GM12878 (cell line): ENCODE measurements around the gene AQP5. TPM values are rescaled to one million over a fixed set of nuclear protein-coding genes. Genes with fewer than 3 reads are reported as not detected.

Experiments
- ATAC-seq: fragments of 200-7000 bp; cut with Tn5 transposase; 3 replicates; pipeline ENCODE4 v1.9.1; 2020; ENCODE audit warnings: mild to moderate bottlenecking, moderate library complexity
- BruUV-seq: library from RNA; stranded (reverse); fragments of 400-500 nt; replicated peaks from 2 replicates; lab custom pipeline; 2021; lab: Mats Ljungman, UMichigan
- CTCF ChIA-PET: fragments of 300-600 bp; sonication (Branson Sonifier 250); formaldehyde crosslinking; extraction: SDS; loops from one replicate; lab custom pipeline; 2021; ENCODE audit warnings: inconsistent platforms; lab: Yijun Ruan, JAX
- POLR2A ChIA-PET: fragments of 350-600 bp; formaldehyde crosslinking; extraction: SDS; loops from one replicate; lab custom pipeline; 2021; ENCODE audit warnings: inconsistent platforms; lab: Charles Lee
- RAD21 ChIA-PET: fragments of 300-600 bp; sonication (Branson Sonifier 250); formaldehyde crosslinking; loops from one replicate; lab custom pipeline; 2023; ENCODE audit warnings: antibody characterized with exemption; ENCODE audit not compliant: unreplicated experiment; lab: Charles Lee
- SMC1A ChIA-PET: fragments of 300-600 bp; sonication (Branson Sonifier 250); formaldehyde crosslinking; loops from one replicate; lab custom pipeline; 2023; ENCODE audit not compliant: unreplicated experiment, uncharacterized antibody; lab: Charles Lee
- DNase-seq: peaks from one replicate; pipeline ENCODE4 v3.0.0-alpha.2; 2011; ENCODE audit warnings: low read depth, low spot score
- FAIRE-seq: peaks from 3 replicates; lab custom pipeline; 2011; peaks lifted over from hg19 to GRCh38; lab: Jason Lieb, UNC
- H2AFZ ChIP-seq: 2 replicates; pipeline ENCODE4 v1.6.0; 2011; ENCODE audit warnings: low read depth, low read length, control low read depth; ENCODE audit not compliant: control insufficient read depth
- H3K27ac ChIP-seq: 2 replicates; pipeline ENCODE4 v1.5.1; 2011; ENCODE audit warnings: control low read depth; ENCODE audit not compliant: control insufficient read depth, insufficient read depth
- H3K27me3 ChIP-seq, 2 experiments: replicated peaks in 1 of 2; 2 replicates each; pipeline versions ENCODE4 v1.6.0 to v1.6.1; 2011; ENCODE audit warnings: low read length in 1 of 2; ENCODE audit not compliant: control insufficient read depth in 2 of 2, insufficient read depth in 2 of 2
- H3K36me3 ChIP-seq, 2 experiments: 2 replicates each; pipeline ENCODE4 v1.5.1; 2011; ENCODE audit warnings: low read length in 1 of 2; ENCODE audit not compliant: control insufficient read depth in 2 of 2, insufficient read depth in 2 of 2
- H3K4me1 ChIP-seq: 2 replicates; pipeline ENCODE4 v1.6.1; 2011; ENCODE audit warnings: mild to moderate bottlenecking, low read length, moderate library complexity, mixed read lengths; ENCODE audit not compliant: control insufficient read depth, insufficient read depth
- H3K4me2 ChIP-seq: 2 replicates; pipeline ENCODE4 v1.6.0; 2011; ENCODE audit warnings: control low read depth; ENCODE audit not compliant: control insufficient read depth, insufficient read depth
- H3K4me3 ChIP-seq: fragments of 200-600 bp; sonication (generic); 2 replicates; pipeline ENCODE4 v1.5.1; 2016
- H3K79me2 ChIP-seq: 2 replicates; pipeline ENCODE4 v1.6.0; 2011; ENCODE audit warnings: low read length; ENCODE audit not compliant: control insufficient read depth, insufficient read depth
- H3K9ac ChIP-seq: 2 replicates; pipeline ENCODE4 v1.8.0; 2011; ENCODE audit warnings: low read length, control low read depth, mixed read lengths; ENCODE audit not compliant: control insufficient read depth, insufficient read depth
- H3K9me3 ChIP-seq: replicated peaks from 3 replicates; pipeline ENCODE4 v1.5.1; 2011; ENCODE audit warnings: mild to moderate bottlenecking, low read length; ENCODE audit not compliant: control insufficient read depth, insufficient read depth
- H4K20me1 ChIP-seq: 2 replicates; pipeline ENCODE4 v1.6.0; 2011; ENCODE audit not compliant: control insufficient read depth, insufficient read depth
- ATF7 ChIP-seq: fragments of 450-650 bp; IDR thresholded peaks from 2 replicates; pipeline ENCODE4 v1.6.1; 2016; ENCODE audit warnings: low read depth, mild to moderate bottlenecking
- BCL11A ChIP-seq: IDR thresholded peaks from 2 replicates; pipeline ENCODE4 v1.6.1; 2011; ENCODE audit warnings: low read depth, low read length
- BHLHE40 ChIP-seq, 2 experiments: fragments of 450-650 bp in 1 of 2; IDR thresholded peaks; 2 replicates each; pipeline ENCODE4 v1.6.1; 2011 to 2017; ENCODE audit warnings: low read depth in 2 of 2, borderline replicate concordance in 1 of 2, improper control_type of control experiment in 1 of 2, low read length in 1 of 2, mild to moderate bottlenecking in 1 of 2
- CHD4 ChIP-seq: fragments of 200-600 bp; sonication (generic); IDR thresholded peaks from 2 replicates; pipeline ENCODE4 v1.6.1; 2016; ENCODE audit warnings: mild to moderate bottlenecking
- EP300 ChIP-seq, 2 experiments: fragments of 150-350 bp in 1 of 2; IDR thresholded peaks; 2 replicates each; pipeline ENCODE4 v1.6.1; 2011 to 2012; ENCODE audit warnings: low read depth in 2 of 2, low read length in 2 of 2, borderline replicate concordance in 1 of 2, improper control_type of control experiment in 1 of 2, inconsistent platforms in 1 of 2; ENCODE audit not compliant: control insufficient read depth in 1 of 2
- GABPA ChIP-seq: IDR thresholded peaks from 2 replicates; pipeline ENCODE4 v1.6.1; 2014; ENCODE audit warnings: antibody characterized with exemption, low read depth, mild to moderate bottlenecking, inconsistent platforms
- GATAD2B ChIP-seq: fragments of 450-650 bp; conservative IDR thresholded peaks from 2 replicates; pipeline ENCODE4 v1.6.1; 2017; ENCODE audit warnings: low read depth, mild to moderate bottlenecking, moderate library complexity
- HDAC6 ChIP-seq: fragments of 200-600 bp; sonication (generic); IDR thresholded peaks from one replicate; pipeline ENCODE4 v1.8.0; 2017; ENCODE audit warnings: antibody characterized with exemption; ENCODE audit not compliant: unreplicated experiment
- JUNB ChIP-seq: IDR thresholded peaks from 2 replicates; pipeline ENCODE4 v1.6.1; 2016; ENCODE audit warnings: antibody characterized with exemption, mild to moderate bottlenecking
- POU2F2 ChIP-seq: IDR thresholded peaks from 3 replicates; pipeline ENCODE4 v1.6.1; 2011; ENCODE audit warnings: low read depth, mild to moderate bottlenecking, low read length, borderline replicate concordance
- SMARCA5 ChIP-seq: fragments of 450-650 bp; IDR thresholded peaks from 2 replicates; pipeline ENCODE4 v1.6.1; 2017; ENCODE audit warnings: mild to moderate bottlenecking
- YBX1 ChIP-seq: fragments of 450-650 bp; IDR thresholded peaks from 2 replicates; pipeline ENCODE4 v1.6.1; 2016; ENCODE audit warnings: antibody characterized with exemption
- ZBTB11 ChIP-seq: fragments of 450-650 bp; formaldehyde crosslinking; IDR thresholded peaks from 2 replicates; pipeline ENCODE4 v1.5.0; 2022; ENCODE audit warnings: mild to moderate bottlenecking, missing genetic modification characterization
- ZNF217 ChIP-seq: fragments of 450-650 bp; IDR thresholded peaks from 2 replicates; pipeline ENCODE4 v1.6.1; 2017; ENCODE audit warnings: antibody characterized with exemption, mild to moderate bottlenecking
- ZNF274 ChIP-seq: IDR thresholded peaks from one replicate; pipeline ENCODE4 v1.8.0; 2011; ENCODE audit not compliant: insufficient read length, insufficient read depth
- WGBS: methylation state at CpG from one replicate; pipeline ENCODE4 v1.1.6; 2016; ENCODE audit warnings: low lambda C conversion rate; ENCODE audit not compliant: insufficient replicate concordance, insufficient coverage; ENCODE audit errors: missing lambda C conversion rate; 5-methylcytosine and 5-hydroxymethylcytosine counted together
- in situ Hi-C: fragments of 300-500 bp; cut with MboI; formaldehyde crosslinking; loops from 9 replicates; pipeline ENCODE4 v1.14.3; 2018; ENCODE audit warnings: mixed read lengths
- intact Hi-C: fragments of 100-400 bp; cut with micrococcal nuclease; formaldehyde crosslinking; loops from one replicate; pipeline ENCODE4 v1.14.2; 2022; ENCODE audit not compliant: unreplicated experiment
- polyA plus RNA-seq, 11 experiments: library from polyadenylated mRNA; depleted of rRNA in 4 of 11; unstranded in 6 of 11; stranded (reverse) in 5 of 11; fragments of >200 nt; fragmentation: Nextera tagmentation in 4 of 11; fragmentation: Illumina TruSeq in 1 of 11; extraction: Ambion mirVana in 4 of 11; extraction: Trizol in 1 of 11; gene quantifications; 1 replicate in 1 of 11; 2 replicates in 10 of 11; pipeline versions ENCODE4 v1.2.1 to v1.2.3, GENCODE V29; 2011 to 2016; ENCODE audit warnings: inconsistent platforms in 2 of 11, missing spikeins in 2 of 11, low read depth in 1 of 11
- total RNA-seq, 4 experiments: library from RNA; depleted of rRNA in 3 of 4; stranded (reverse); fragments of >200 nt in 3 of 4; fragmentation: Illumina TruSeq in 1 of 4; extraction: Trizol in 1 of 4; gene quantifications; 2 replicates each; pipeline versions ENCODE4 v1.2.1 to v1.2.3, GENCODE V29; 2013 to 2021
- TF ChIP-seq, protein P1 (sequence below): IDR thresholded peaks from 2 replicates; pipeline ENCODE4 v1.6.1; 2012; ENCODE audit warnings: mild to moderate bottlenecking, low read depth, low read length
- TF ChIP-seq, protein P2 (sequence below): IDR thresholded peaks from 2 replicates; pipeline ENCODE4 v1.6.1; 2011; ENCODE audit warnings: borderline replicate concordance, low read depth, mild to moderate bottlenecking, moderate library complexity, mixed read lengths, low read length; ENCODE audit not compliant: insufficient read depth; ENCODE audit errors: extremely low read length

AQP5 gene
- total and polyA plus RNA-seq, 10 of the 15 experiments (the other 5 are each of a cell fraction or from before 2014, with no cell fraction given), result not detected

GRCh38 chr12:49978125-49978524, 16.5 kb downstream of the AQP5 start:
- intact Hi-C loops, result no loop called here
- Histone ChIP-seq H4K20me1 (no peaks in the 10 kb centered on the region), H3K9ac (no peak overlapping the region), H3K36me3 (no peaks in the 10 kb centered on the region), H3K27ac (no peak overlapping the region), H2AFZ (no peak overlapping the region), H3K4me1 (no peaks in the 10 kb centered on the region), H3K9me3 (no peaks in the 10 kb centered on the region), H3K4me2 (no peak overlapping the region), H3K79me2 (no peaks in the 10 kb centered on the region), H3K27me3 (no peaks in the 10 kb centered on the region), H3K4me3 (no peak overlapping the region)
- ChIA-PET SMC1A (no interaction called here), RAD21 (no interaction called here), CTCF (interaction anchor here (0.6 to 7.7 kb wide), 6 partner anchors 11 to 92 kb away, joined by 3 to 68 read pairs (median 3); no protein-coding TSS in a partner anchor), POLR2A (no interaction called here)
- TF ChIP-seq HDAC6 (no peak), YBX1 (no peak), GATAD2B (no peak), ZBTB11 (CRISPR knock-in tag) (no peak), ATF7 (no peak), BCL11A (no peak), BHLHE40 (IDR thresholded peaks at IDR 0.05; ENCODE audit: borderline replicate concordance in 1 of 2, low read depth in 2 of 2, low read length in 1 of 2) (no peak), POU2F2 (no peak), JUNB (no peak), EP300 (IDR thresholded peaks at IDR 0.05; ENCODE audit: borderline replicate concordance in 1 of 2, control insufficient read depth in 1 of 2, low read depth in 2 of 2, low read length in 2 of 2) (no peak), CHD4 (no peak), ZNF274 (no peak), SMARCA5 (no peak), ZNF217 (no peak), GABPA (no peak)
- TF ChIP-seq, protein P1, sequence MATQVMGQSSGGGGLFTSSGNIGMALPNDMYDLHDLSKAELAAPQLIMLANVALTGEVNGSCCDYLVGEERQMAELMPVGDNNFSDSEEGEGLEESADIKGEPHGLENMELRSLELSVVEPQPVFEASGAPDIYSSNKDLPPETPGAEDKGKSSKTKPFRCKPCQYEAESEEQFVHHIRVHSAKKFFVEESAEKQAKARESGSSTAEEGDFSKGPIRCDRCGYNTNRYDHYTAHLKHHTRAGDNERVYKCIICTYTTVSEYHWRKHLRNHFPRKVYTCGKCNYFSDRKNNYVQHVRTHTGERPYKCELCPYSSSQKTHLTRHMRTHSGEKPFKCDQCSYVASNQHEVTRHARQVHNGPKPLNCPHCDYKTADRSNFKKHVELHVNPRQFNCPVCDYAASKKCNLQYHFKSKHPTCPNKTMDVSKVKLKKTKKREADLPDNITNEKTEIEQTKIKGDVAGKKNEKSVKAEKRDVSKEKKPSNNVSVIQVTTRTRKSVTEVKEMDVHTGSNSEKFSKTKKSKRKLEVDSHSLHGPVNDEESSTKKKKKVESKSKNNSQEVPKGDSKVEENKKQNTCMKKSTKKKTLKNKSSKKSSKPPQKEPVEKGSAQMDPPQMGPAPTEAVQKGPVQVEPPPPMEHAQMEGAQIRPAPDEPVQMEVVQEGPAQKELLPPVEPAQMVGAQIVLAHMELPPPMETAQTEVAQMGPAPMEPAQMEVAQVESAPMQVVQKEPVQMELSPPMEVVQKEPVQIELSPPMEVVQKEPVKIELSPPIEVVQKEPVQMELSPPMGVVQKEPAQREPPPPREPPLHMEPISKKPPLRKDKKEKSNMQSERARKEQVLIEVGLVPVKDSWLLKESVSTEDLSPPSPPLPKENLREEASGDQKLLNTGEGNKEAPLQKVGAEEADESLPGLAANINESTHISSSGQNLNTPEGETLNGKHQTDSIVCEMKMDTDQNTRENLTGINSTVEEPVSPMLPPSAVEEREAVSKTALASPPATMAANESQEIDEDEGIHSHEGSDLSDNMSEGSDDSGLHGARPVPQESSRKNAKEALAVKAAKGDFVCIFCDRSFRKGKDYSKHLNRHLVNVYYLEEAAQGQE, result no peak
- TF ChIP-seq, protein P2, sequence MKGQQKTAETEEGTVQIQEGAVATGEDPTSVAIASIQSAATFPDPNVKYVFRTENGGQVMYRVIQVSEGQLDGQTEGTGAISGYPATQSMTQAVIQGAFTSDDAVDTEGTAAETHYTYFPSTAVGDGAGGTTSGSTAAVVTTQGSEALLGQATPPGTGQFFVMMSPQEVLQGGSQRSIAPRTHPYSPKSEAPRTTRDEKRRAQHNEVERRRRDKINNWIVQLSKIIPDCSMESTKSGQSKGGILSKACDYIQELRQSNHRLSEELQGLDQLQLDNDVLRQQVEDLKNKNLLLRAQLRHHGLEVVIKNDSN, result no peak
- ATAC-seq, result no peak
- in situ Hi-C loops, result no loop called here
- no peak for DNase-seq
- no peak for FAIRE-seq
- no TSS peak for BruUV-seq
- 78% methylated on average over 4 of the region's 4 CpGs for WGBS
